Hepatocyte (in vitro differentiated cells): ENCODE data around the gene HPS4. TPM values are rescaled to one million over a fixed set of nuclear protein-coding genes. Genes with fewer than 3 reads are reported as not detected.
A peak's percentile ranks its signal among the peaks of the same experiment; 100 is the strongest.

Experiments
- DNase-seq: peaks from one replicate; pipeline ENCODE4 v3.0.0-alpha.2; 2016; ENCODE audit warnings: low spot score
- H2AFZ ChIP-seq: fragments of 200-600 bp; sonication (generic); 2 replicates; pipeline ENCODE4 v1.6.0; 2016; ENCODE audit warnings: antibody characterized with exemption, mild to moderate bottlenecking
- H3K27ac ChIP-seq: fragments of 200-600 bp; sonication (generic); 2 replicates; pipeline ENCODE4 v1.5.1; 2016; ENCODE audit warnings: mild to moderate bottlenecking
- H3K27me3 ChIP-seq: fragments of 200-600 bp; sonication (generic); 2 replicates; pipeline ENCODE4 v1.6.1; 2016
- H3K36me3 ChIP-seq: fragments of 200-600 bp; sonication (generic); replicated peaks from 2 replicates; pipeline ENCODE4 v1.5.1; 2016; ENCODE audit warnings: low read depth; ENCODE audit not compliant: insufficient read depth
- H3K4me1 ChIP-seq: fragments of 200-600 bp; sonication (generic); 2 replicates; pipeline ENCODE4 v1.5.1; 2016; ENCODE audit warnings: mild to moderate bottlenecking, moderate library complexity; ENCODE audit not compliant: insufficient read depth
- H3K4me2 ChIP-seq: fragments of 200-600 bp; sonication (generic); 2 replicates; pipeline ENCODE4 v1.6.0; 2016
- H3K4me3 ChIP-seq: fragments of 200-600 bp; sonication (generic); 2 replicates; pipeline ENCODE4 v1.5.1; 2016; ENCODE audit warnings: mild to moderate bottlenecking
- H3K79me2 ChIP-seq: fragments of 200-600 bp; sonication (generic); 2 replicates; pipeline ENCODE4 v1.6.0; 2017; ENCODE audit warnings: mild to moderate bottlenecking
- H3K9me2 ChIP-seq: fragments of 200-600 bp; sonication (generic); replicated peaks from 2 replicates; pipeline ENCODE4 v1.6.0; 2017; ENCODE audit warnings: mild to moderate bottlenecking; ENCODE audit not compliant: insufficient read depth
- H3K9me3 ChIP-seq: fragments of 200-600 bp; sonication (generic); 2 replicates; pipeline ENCODE4 v1.5.1; 2016; ENCODE audit warnings: low read depth, mild to moderate bottlenecking
- H4K20me1 ChIP-seq: fragments of 200-600 bp; sonication (generic); 2 replicates; pipeline ENCODE4 v1.6.0; 2016; ENCODE audit warnings: mild to moderate bottlenecking; ENCODE audit not compliant: insufficient read depth, poor library complexity, severe bottlenecking
- CTCF ChIP-seq: fragments of 200-600 bp; sonication (generic); IDR thresholded peaks from 2 replicates; pipeline ENCODE4 v1.5.1; 2016; ENCODE audit warnings: antibody characterized with exemption, mild to moderate bottlenecking; ENCODE audit not compliant: poor library complexity
- EZH2 ChIP-seq: fragments of 200-600 bp; sonication (generic); IDR thresholded peaks from 2 replicates; pipeline ENCODE4 v1.6.1; 2016; ENCODE audit warnings: antibody characterized with exemption, mild to moderate bottlenecking, borderline replicate concordance
- EZH2phosphoT487 ChIP-seq: fragments of 200-600 bp; sonication (generic); IDR thresholded peaks from one replicate; pipeline ENCODE4 v1.6.1; 2018; ENCODE audit warnings: antibody characterized with exemption, mild to moderate bottlenecking, low read depth, moderate library complexity; ENCODE audit not compliant: unreplicated experiment, severe bottlenecking
- WGBS: methylation state at CpG from one replicate; pipeline ENCODE4 v1.1.6; 2016; ENCODE audit warnings: low lambda C conversion rate; ENCODE audit errors: missing lambda C conversion rate; 5-methylcytosine and 5-hydroxymethylcytosine counted together
- polyA plus RNA-seq: library from polyadenylated mRNA; unstranded; fragments of >200 nt; fragmentation: Nextera tagmentation; extraction: Ambion mirVana; gene quantifications from 2 replicates; pipeline ENCODE4 v1.2.1, GENCODE V29; 2016
- total RNA-seq: library from RNA; depleted of rRNA; stranded (reverse); fragments of >200 nt; gene quantifications from 2 replicates; pipeline ENCODE4 v1.2.3, GENCODE V29; 2014

The HPS4 gene
- total and polyA plus RNA-seq, 2 experiments from 2014 or later, result 20.2 to 36.7 TPM

- Histone ChIP-seq H3K9me3 (no peaks in the 10 kb centered on the region), H2AFZ (no peak overlapping the region), H3K4me1 (peaks cover 14% of the 10 kb centered on the region), H3K27me3 (no peaks in the 10 kb centered on the region), H3K4me2 (no peak overlapping the region), H4K20me1 (no peaks in the 10 kb centered on the region), H3K27ac (no peak overlapping the region), H3K9me2 (no peaks in the 10 kb centered on the region), H3K36me3 (peaks cover 3% of the 10 kb centered on the region), H3K4me3 (no peak overlapping the region), H3K79me2 (peaks cover 35% of the 10 kb centered on the region)
- 73% methylated on average over 4 of the region's 4 CpGs for WGBS
- no peak for DNase-seq
- no peak for TF ChIP-seq CTCF
Measured at GRCh38 chr22:26476705-26477340, 6.8 kb downstream of the HPS4 start.

DNA sequence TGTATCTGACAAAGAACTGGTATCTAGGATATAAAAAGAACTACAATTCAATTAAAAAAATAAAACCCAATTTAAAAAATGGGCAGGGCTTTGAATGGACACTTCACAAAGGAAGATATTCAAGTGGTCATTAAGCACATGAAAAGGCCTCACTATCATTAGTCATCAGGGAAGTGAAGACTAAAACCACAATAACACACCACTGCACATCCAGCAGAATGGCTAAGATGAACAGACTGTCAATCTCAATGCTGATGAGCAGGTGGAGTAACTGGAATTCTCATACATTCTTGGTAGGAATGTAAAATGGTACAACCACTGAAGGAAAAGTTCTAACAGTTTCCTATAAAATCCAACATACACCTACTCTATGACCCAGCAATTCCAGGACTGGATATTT lies 8.9 kb downstream of the HPS4 start:
- Histone ChIP-seq H3K9me2 (no peaks in the 10 kb centered on the region), H3K9me3 (no peaks in the 10 kb centered on the region), H3K36me3 (peaks cover 5% of the 10 kb centered on the region), H3K4me2 (no peak overlapping the region), H4K20me1 (no peaks in the 10 kb centered on the region), H2AFZ (no peak overlapping the region), H3K4me1 (peaks cover 6% of the 10 kb centered on the region), H3K27me3 (no peaks in the 10 kb centered on the region), H3K4me3 (no peak overlapping the region), H3K27ac (no peak overlapping the region), H3K79me2 (peaks cover 22% of the 10 kb centered on the region)
- no peak for DNase-seq
- TF ChIP-seq EZH2phosphoT487, result no peak
- no peak for TF ChIP-seq EZH2
- TF ChIP-seq CTCF, result no peak

GRCh38 chr22:26471522-26471921 lies 12.1 kb downstream of the HPS4 start:
- peaks cover 3% of the 10 kb centered on the region for H3K79me2 ChIP-seq
- peaks cover 8% of the 10 kb centered on the region for H3K36me3 ChIP-seq
- H3K9me2 ChIP-seq, result no peaks in the 10 kb centered on the region
- H3K4me3 ChIP-seq, result no peak overlapping the region
- no peaks in the 10 kb centered on the region for H3K4me1 ChIP-seq
- TF ChIP-seq CTCF, result no peak
- H2AFZ ChIP-seq, result no peak overlapping the region
- 83% methylated on average over 5 of the region's 5 CpGs for WGBS
- no peaks in the 10 kb centered on the region for H3K27me3 ChIP-seq
- H3K9me3 ChIP-seq, result no peaks in the 10 kb centered on the region
- H3K27ac ChIP-seq, result peak overlapping the region; percentile 84
- no peaks in the 10 kb centered on the region for H4K20me1 ChIP-seq
- peak; percentile 53 for DNase-seq
- no peak overlapping the region for H3K4me2 ChIP-seq

GRCh38 chr22:26470807-26471206 lies 12.8 kb downstream of the HPS4 start:
- DNase-seq, result no peak
- Histone ChIP-seq H3K36me3 (peaks cover 8% of the 10 kb centered on the region), H3K27ac (peak overlapping the region; percentile 84), H3K9me3 (no peaks in the 10 kb centered on the region), H4K20me1 (no peaks in the 10 kb centered on the region), H3K4me1 (no peaks in the 10 kb centered on the region), H3K4me3 (no peak overlapping the region), H3K27me3 (no peaks in the 10 kb centered on the region), H3K79me2 (peaks cover 3% of the 10 kb centered on the region), H3K4me2 (no peak overlapping the region), H3K9me2 (no peaks in the 10 kb centered on the region), H2AFZ (no peak overlapping the region)
- 96% methylated on average over 2 of the region's 2 CpGs for WGBS
- TF ChIP-seq EZH2phosphoT487 (no peak), EZH2 (no peak), CTCF (no peak)
